Stimulated activated CD4-positive, alpha-beta T cell treated with anti-CD3 and anti-CD28 coated beads, TNF-alpha, amount 100 ng/mL, for 4 hours (primary cell): ENCODE data around the gene SYT14.
"Not testable (repeated sequence)": the region's sequence is repeated elsewhere in the genome, so short reads cannot be mapped to it uniquely, and the experiment has no call there.

Experiments used
- DNase-seq, 3 experiments: peaks; one replicate each; pipeline ENCODE4 v3.0.0-alpha.2; 2020; ENCODE audit warnings: low read depth in 3 of 3

Gene SYT14

DNA sequence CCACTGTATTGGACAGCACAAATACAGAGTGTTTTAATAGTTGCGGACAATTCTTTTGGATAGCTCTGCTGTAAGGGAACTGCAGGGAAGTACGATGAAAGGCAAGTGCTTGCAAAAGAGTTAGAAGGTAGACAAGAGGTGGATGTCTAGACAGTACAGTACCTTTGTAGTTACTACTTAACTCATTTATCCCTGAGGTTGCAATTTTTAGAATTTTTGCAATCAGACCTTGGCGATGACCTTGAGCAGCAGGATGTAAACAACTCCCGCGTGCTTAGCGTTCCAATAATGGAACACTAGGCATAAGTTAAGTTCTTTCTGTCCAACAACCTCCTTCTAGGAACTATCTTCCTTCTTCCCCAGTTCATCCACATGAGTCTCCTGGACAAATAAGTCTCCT is 1.9 kb upstream of the SYT14 start:
- no peak for DNase-seq

DNA sequence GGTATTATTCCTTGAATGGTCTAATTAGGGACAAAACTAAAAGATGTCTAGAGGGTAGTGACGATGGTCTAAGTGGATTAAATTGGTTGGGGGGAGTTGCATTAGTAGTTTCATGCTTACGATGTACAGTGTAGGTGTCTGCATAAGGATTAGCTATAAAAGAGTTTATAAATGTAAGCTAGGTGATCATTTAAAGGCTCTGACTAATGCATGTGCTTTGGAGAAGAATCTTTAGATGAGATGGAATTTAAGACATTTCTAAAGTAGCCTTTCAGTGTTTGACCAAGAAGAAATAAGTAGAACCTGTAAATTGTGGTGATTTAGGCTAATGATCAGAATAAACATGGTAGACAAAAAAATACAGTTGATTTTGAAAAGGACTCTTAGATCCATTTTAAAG is 7.4 kb downstream of the SYT14 start:
- no peak for DNase-seq

DNA sequence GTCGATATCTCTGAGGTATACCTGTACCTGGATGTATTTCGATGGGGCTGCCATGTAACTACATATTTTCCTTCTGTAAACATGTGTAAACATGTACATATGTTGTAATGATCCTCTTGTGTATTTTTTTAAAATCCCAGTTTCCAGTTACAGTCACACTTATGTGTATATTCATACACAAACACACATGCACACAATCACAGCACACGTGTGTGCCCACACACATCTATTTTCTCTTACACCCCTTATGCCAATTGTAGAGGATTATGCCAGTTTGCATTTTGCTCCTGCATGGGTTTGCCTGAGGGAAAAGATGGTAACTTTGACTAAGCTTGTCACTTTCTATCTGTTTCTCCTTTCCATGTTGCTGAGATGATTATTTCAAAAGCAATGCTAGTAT is 10.1 kb downstream of the SYT14 start:
- DNase-seq = no peak

DNA sequence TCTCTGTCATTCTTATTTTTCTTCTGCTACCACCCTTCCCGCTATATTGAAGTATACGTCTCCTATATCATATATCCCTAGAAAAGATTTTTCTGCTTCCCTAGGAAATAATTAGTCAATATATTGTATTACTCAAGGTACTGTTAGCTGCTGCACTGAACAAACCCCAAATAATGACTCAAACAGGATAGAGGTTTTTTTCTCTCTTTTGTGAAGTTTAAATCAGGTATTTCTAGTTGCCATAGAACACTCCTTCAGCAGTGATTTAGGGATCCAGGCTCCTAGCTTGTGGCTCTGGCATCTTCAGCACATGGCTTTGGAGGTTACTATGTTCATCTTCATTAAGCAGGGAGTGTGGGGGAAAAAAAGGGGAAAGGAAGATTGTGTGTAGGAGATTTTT is 18.1 kb downstream of the SYT14 start:
- DNase-seq = no peak

DNA sequence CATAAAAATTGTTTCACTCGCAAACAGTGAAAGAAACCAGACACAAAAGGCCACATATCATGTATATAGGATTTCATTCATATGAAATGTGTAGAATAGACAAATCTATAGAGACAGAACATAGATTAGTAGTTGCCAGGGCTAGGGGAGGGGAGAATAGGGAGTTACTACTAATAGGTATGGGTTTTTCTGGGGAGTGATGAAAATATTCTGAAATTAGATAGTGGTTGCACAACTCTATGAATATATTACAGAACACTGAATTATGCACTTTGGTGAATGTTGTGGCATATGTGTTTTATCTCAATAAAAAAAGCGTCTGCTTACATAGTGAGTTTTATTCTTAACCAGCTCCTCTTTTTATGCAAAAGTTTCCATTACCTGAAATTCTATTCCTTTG is 21.6 kb downstream of the SYT14 start:
- no peak for DNase-seq

DNA sequence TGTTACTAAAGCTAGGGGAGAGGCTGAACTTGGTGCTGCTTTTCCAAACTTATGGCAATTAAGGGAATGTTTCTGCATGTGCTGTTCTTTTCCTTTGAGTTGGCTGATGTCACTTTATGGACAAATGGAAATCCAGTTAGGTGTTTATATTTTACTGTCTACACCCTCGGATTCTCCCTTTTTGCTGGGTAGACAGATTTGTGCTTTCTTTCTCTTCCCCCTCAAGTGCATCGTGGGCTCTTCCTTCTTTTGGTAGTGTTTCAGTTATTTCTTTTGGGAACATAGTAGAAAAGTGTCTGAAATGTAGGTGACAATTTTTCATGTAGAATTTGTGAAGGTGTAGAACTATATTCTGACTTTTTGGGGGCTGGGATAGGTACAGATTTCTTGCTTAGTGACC is 22.9 kb downstream of the SYT14 start:
- no peak for DNase-seq

DNA sequence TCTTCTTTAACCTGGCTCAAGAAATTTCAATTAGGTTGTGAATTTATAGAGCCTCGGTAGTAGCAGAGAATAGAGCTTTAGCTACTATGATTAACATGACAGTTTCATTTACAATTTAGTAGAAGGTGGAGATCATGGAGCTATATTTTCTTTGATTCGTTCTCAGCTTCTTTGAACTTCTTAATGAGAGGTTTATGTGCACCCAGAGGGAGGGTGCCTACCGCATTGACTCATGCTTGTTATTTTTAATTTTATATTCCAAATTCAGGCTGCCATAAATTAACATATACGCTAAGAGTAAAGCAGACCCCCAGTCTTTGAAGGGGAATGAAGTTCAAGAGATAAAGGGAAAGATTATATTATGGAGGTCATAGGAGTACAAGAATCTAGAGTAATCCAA is 24.4 kb downstream of the SYT14 start:
- DNase-seq = no peak

DNA sequence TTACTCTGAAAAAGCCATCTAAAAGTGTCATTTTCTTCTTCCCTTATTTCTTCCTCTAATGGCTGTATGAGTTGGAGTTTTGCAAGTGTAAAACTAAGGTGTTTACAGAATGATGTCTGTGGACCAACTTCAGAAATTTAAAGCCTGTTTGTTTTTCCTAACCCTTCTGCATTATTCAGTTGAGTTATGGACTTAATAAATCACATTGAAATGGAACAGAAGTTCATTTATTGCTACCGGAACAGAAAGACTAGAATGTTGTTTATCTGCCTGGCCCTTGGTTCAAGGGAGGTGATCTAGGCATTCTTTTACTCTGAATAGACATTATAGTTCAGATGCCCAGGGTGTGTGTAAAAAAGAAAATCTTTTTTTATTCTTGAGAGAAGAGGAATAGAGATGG is 24.8 kb downstream of the SYT14 start:
- no peak for DNase-seq

DNA sequence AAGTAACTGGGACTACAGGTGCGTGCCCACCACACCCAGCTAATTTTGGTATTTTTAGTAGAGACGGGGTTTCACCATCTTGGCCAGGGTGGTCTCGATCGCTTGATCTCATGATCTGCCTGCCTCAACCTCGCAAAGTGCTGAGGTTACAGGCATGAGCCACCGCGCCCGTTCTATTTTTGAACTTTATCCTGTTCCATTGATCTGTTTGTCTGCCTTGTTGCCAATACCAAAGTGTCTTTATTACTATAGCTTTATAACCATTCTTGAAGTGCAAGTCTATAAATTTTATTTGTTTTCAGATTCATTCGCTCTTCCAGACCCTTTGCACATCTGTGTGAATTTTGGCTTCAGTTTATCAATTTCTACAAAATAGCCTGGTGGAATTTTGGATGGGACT is 28.0 kb downstream of the SYT14 start:
- no peak for DNase-seq

DNA sequence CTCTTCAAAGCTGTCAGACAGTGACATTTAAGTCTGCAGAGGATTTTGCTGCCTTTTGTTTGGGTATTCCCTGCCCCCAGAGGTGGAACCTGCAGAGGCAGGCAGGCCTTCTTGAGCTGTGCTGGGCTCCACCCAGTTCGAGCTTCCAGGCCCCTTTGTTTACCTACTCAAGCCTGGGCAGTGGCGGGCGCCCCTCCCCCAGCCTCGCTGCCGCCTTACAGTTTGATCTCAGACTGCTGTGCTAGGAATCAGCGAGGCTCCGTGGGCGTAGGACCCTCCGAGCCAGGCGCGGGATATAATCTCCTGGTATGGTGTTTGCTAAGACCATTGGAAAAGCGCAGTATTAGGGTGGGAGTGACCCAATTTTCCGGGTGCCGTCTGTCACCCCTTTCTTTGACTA is 40.7 kb downstream of the SYT14 start:
- DNase-seq = not testable (repeated sequence)

DNA sequence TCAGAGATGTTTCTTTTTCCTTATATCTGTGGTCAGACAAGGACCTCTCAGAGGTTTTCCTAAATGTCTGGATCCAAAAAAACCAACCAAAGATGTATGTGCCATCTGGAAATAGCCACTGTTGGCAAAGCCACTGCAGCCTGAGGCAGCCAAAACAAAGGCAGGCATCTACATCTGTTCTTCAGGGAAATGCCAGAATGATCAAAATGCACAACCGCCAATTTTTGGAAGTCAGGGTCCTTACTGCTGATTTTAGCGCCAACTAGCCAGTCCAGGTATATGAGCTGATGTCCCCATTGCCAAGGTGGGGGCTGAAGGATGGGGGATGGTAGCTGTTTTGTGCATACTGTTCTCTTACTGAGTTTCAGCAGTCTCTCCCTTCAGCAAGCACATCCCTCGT is 45.9 kb downstream of the SYT14 start:
- no peak for DNase-seq

DNA sequence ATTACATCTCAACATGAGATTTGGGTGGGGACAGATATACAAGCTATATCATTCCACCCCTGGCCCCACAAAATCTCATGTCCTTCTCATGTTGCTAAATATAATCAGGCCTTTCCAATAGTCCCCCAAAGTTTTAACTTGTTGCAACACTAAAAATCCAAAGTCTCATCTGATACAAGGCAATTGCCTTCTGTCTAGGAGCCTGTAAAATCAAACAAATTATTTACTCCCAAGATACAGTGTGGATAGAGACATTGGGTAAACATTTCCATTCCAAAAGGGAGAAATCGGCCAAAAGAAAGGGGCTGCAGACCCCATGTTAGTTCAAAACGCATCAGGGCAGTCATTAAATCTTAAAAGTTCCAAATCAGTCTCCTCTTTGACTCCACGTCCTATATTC is 47.0 kb downstream of the SYT14 start:
- DNase-seq = no peak

DNA sequence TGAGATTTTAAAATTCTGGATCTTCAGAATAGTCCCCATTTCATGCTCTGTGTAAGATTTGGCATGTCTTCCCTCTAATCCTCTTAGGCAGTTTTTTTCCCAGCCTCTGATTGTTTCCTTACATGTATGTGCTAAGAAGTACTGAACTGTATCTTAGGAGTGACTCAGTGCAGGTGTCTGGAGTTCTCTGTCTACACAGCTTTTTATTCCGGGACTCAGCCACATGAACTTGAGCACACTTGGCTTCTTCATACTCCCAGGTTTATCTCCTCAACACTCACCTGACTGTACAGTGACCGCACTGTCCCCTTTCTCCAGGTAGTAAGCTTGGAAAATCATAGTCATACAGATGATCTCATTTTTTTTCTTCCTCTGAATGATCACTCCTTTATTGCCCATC is 50.7 kb downstream of the SYT14 start:
- DNase-seq = no peak

DNA sequence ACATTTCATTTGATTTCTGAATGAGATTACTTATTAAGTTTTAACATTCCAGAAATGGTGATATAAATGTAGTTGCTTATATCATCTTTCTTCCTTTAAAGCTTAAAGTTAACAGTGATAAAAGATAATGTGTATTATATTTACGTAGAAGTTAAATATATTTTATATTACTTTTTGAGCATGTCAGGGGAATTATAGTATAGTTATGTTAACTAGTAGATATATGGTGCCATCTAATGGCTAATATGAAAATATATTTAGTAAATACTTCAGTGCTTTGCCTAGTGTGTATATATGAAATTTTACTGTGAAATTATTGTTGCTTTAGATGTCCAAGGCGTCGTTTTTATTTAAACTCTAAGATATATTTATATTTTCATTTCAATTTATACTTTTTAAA is 51.5 kb downstream of the SYT14 start:
- DNase-seq = no peak

DNA sequence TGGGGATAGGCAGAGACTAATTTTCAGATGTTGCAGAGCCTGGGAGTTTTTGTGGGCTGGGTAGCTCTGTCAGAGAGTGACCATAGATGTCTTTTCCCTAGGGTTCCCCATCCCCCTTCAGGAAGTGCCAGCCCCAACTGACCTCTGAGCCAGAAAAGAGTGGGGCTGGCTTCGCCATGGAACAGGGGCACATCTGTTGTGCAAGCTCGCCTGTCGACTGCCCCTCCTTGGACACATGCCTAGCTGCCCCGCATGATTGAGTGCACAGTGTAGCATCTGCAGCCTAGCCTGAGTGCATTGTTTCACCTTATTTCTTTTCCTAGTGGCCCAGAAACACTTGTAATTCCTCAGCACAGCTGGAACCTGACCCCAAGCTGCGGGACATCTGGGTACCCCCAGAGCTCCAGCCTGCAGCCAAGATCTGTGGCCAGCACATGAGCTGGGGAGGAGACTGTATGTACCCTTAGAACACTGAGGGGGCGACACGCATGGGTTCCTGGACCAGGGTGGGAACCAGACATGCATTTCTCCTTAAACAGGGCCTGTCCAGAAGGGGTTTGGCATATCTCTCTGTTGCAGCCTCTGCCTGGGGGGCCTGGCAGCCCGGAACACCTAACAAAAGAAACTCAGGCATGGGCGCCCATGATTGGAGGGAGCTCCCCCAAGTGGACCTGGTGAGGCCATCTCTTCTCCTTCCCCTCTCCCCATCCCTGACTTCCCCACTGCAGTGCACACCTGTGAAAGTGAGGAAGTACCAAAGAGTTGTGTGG is 55.2 kb downstream of the SYT14 start:
- DNase-seq = no peak

DNA sequence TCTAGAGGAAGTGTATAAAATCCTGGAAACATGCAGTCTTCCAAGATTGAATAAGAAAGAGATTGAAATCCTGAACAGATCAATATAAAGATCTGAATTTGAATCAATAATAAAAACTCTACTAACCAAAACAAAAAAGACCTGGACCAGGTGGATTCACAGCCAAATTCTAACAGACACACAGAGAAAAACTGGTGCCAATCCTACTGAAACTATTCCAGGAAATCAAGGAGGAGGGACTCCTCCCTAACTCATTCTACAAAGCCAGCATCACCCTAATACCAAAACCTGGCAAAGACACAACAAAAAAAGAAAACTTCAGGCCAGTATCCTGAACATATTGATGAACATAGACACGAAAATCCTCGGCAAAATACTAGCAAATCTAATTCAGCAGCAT is 58.3 kb downstream of the SYT14 start:
- no peak for DNase-seq

DNA sequence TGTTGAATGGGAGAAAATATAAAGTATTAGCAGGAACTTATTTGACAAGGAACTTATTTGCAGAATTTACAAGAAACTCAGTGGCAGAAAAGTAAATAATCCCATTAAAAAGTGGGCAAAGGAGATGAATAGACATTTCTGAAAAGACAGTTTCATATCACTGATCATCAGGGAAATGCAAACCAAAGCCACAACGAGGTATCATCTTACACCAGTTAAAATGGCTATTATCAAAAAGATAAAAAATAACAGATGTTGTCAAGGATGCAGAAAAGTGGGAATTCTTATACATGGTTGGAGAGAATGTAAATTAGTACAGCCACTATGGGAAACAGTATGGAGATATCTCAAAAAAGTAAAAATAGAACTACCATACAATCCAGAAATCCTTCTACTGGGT is 61.0 kb downstream of the SYT14 start:
- DNase-seq = no peak

DNA sequence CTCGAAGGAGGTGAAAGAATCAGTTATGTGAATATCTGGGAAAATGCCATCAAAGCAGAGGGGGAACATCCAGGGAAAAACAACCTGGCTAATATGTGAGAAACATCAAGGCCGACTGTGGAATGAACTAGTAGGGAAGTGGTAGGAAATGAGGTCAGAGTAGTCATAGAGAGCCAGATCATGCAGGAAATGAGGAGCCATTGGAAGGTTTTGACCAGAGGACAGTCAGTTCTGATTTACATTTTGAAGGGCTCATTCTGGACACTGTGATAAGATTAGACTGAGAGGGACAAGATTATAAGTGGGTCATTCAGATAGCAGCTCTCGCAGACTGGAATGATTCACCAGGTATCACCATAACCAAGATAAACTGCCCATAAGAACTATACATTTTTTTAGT is 63.7 kb downstream of the SYT14 start:
- DNase-seq = no peak

DNA sequence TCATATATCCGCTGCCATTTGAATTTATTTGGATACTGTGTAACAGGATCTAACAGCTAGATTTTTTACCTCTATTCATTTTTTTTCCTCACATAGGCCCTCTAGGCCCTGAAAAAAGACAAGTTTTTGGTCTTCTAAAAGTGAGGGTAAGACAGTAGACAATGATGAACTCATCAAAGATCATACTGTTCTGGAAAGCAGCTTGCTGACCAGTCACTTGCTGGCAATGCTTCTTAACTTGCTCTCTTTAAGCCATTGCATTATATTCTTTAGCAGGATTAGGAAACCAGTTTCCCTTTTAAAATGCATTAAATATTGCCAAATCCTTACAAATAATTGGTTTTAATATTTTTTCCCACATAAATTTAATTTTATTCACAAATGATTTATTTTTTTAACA is 65.5 kb downstream of the SYT14 start:
- DNase-seq = no peak

DNA sequence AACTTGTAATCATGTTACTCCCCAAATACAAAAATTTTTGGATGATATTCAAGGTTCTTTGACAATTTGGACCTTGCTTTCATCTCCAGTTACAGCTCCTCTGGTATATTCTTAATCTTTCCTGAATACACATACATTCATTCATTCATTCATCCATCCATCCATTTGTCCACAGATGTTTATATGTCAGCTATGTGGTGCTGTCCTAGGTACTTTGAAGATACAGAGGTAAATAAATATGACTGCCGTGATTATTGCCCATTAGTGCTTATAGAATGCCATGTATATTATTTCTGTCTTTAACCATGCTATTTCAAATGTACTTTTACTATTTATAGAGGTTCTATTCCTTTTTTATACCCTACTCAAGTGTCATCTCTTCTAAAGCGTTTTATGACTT is 72.1 kb downstream of the SYT14 start:
- no peak for DNase-seq

DNA sequence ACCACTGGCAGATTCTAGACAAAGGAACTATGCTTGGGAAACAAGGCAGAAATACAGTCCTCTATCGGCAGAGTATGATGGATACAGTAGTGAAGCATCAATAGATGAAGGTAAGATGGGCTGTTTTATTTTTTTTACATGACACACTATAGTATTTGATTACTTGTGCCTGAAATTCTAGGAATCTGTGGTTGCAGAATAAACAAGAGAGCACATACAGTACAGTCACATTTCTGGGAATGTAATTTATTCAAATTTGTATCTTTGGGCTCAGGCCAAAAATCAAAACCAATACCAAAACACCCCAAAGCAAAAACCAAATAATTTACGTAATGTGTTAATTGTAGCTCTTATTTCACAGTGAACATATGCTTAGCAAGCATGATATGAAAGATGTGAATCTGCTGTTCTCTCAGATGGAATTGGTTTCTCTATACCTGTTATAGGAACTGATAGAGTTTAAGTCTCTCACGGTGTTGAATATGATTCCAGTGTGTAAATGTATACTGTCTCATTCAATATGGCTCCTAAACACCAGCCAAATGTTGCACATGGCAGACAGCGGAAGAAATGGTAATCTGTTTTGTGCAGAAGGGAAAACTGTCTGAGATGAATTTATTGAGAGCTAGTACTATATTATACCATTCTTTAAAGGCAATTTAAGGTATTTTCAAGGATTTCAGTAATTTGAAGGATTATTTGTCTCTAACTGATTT is 83.3 kb downstream of the SYT14 start:
- no peak for DNase-seq

DNA sequence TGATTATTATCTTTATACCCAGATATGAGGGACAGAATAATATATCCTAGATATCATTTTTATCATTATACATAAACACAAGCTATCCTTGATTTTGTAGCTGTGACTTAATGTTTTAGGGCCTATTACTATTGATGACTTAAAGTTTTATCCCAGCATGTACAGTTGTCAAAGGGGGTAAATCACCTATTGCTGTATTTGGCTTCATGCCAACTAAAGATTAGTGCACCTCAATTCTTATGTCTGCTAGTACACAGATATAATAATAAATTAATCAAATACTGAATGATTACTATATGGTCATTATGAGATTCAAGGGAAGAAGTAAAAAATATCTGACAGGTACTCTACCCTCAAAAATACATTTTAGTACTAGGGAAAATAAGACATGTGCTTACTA is 84.0 kb downstream of the SYT14 start:
- no peak for DNase-seq

DNA sequence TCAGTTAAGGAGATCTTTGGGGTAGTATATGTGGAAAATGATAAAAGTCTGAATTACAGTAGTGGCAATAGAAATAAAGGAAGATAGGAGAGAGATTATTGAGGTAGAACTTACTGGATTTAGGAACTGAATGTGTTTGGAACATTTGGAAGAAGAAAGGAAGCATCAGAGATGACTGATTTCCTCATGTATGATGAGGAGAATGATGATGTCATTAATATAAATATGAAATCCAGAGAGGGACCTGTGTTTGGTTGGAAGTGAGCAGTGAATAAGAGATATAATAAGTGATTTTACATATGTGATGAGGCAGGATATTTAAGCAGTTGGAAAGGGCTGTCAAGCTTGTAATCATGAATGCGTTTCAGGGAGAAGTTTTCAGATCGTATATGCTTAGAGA is 86.3 kb downstream of the SYT14 start:
- DNase-seq = no peak

DNA sequence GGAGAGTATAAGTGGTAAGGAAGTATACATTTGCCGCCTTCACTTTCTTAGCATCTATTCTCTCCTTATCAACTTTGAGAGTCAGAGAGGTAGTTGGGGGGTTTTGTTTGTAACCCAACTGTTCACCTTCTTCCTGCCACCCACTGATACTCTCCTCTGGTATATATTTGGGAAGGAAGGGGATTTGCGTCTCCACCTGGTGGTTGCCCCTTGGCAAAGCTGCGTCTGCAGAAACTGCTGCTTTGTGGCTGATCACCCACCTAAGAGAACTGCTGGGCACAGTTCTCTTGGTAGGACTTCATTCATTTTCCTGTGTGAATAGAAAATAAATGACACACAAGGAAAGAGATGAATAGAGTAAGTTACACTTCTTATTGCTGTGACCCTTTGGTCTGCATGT is 87.0 kb downstream of the SYT14 start:
- no peak for DNase-seq
